ENCODE measurements around the gene CHCHD1.

DNA sequence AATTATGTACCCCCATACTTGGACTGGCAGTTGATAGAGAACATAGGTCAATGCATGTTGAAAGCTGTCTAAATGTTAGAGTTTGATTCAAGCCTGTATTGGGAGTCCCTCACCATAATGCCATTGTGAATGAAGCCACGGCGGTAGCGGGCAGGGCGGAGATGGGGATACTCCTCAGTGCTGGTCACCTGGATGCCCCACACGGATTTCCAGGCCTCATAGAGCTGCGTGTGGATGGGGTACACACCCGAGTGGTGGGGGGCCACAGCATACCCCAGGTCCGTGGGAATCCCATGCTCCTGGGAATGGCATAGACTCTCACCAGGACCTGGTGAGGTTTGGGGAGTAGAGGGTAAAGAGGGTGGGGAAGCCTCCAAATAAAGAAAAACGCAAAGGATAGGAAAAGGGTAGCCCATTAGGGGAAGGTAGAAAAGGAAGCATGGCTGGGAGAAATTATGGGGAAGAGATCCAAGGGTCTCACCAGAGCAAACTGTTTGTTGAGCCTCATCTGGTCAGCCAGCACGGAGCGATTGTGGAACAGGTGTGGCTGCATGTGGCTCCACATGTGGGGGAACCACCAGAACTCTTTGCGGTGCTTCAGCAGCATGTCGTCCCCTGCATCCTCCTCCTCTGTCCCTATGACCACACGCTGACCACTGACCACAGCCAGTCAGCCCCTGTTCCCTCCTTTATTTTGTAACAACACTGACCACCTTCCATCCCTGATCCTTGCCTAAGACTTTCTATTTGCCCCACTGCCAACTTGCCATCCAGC is 24.5 kb downstream of the CHCHD1 start:
- TF ChIP-seq POLR2AphosphoS5 (IDR thresholded peaks at IDR 0.05; ENCODE audit: insufficient read depth, low read depth, low read length) (no peak), POLR2A (IDR thresholded peaks at IDR 0.05; ENCODE audit: low read depth, low read length) (no peak), MYC (IDR thresholded peaks at IDR 0.05; ENCODE audit: low read depth, low read length) (no peak), GATA2 (IDR thresholded peaks at IDR 0.05; ENCODE audit: insufficient read depth, insufficient read length, low read depth, low read length) (no peak), EZH2 (IDR thresholded peaks at IDR 0.05; ENCODE audit: borderline replicate concordance, low read depth, low read length, severe bottlenecking) (no peak), MAX (IDR thresholded peaks at IDR 0.05; ENCODE audit: insufficient read depth, insufficient read length) (no peak), FOS (IDR thresholded peaks at IDR 0.05; ENCODE audit: borderline replicate concordance, insufficient read depth, low read length) (no peak), JUN (IDR thresholded peaks at IDR 0.05; ENCODE audit: borderline replicate concordance, insufficient read depth, insufficient read length, low read depth) (no peak)
- TF ChIP-seq, protein P1, sequence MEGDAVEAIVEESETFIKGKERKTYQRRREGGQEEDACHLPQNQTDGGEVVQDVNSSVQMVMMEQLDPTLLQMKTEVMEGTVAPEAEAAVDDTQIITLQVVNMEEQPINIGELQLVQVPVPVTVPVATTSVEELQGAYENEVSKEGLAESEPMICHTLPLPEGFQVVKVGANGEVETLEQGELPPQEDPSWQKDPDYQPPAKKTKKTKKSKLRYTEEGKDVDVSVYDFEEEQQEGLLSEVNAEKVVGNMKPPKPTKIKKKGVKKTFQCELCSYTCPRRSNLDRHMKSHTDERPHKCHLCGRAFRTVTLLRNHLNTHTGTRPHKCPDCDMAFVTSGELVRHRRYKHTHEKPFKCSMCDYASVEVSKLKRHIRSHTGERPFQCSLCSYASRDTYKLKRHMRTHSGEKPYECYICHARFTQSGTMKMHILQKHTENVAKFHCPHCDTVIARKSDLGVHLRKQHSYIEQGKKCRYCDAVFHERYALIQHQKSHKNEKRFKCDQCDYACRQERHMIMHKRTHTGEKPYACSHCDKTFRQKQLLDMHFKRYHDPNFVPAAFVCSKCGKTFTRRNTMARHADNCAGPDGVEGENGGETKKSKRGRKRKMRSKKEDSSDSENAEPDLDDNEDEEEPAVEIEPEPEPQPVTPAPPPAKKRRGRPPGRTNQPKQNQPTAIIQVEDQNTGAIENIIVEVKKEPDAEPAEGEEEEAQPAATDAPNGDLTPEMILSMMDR (IDR thresholded peaks at IDR 0.05; ENCODE audit: extremely low read depth in 1 of 2, insufficient read depth in 1 of 2, low read depth in 1 of 2, low read length in 2 of 2): no peak
